Neutrophil (primary cell): ENCODE results near the gene TBC1D5.

Source experiments
- H3K27ac ChIP-seq: fragments of 200-600 bp; sonication (generic); 2 replicates; pipeline ENCODE4 v1.5.1; 2016; ENCODE audit warnings: mild to moderate bottlenecking, moderate library complexity
- H3K27me3 ChIP-seq: fragments of 200-600 bp; sonication (generic); 2 replicates; pipeline ENCODE4 v1.6.0; 2016; ENCODE audit warnings: mild to moderate bottlenecking
- H3K36me3 ChIP-seq: fragments of 200-600 bp; sonication (generic); 2 replicates; pipeline ENCODE4 v1.5.1; 2017
- H3K4me1 ChIP-seq, 2 experiments: fragments of 200-600 bp in 1 of 2; sonication (generic) in 1 of 2; 1 replicate in 1 of 2; 2 replicates in 1 of 2; pipeline versions ENCODE4 v1.5.1 to v1.6.1; 2013 to 2016; ENCODE audit warnings: low read depth in 1 of 2, low read length in 1 of 2, mild to moderate bottlenecking in 1 of 2, moderate library complexity in 1 of 2; ENCODE audit not compliant: control insufficient read depth in 1 of 2, insufficient read depth in 1 of 2
- H3K4me3 ChIP-seq, 2 experiments: fragments of 200-600 bp in 1 of 2; sonication (generic) in 1 of 2; 1 replicate in 1 of 2; 2 replicates in 1 of 2; pipeline ENCODE4 v1.5.1; 2013 to 2016; ENCODE audit warnings: low read depth in 1 of 2, low read length in 1 of 2, mild to moderate bottlenecking in 1 of 2, moderate library complexity in 1 of 2
- H3K9me3 ChIP-seq: fragments of 200-600 bp; sonication (generic); 2 replicates; pipeline ENCODE4 v1.5.1; 2016
- CTCF ChIP-seq: fragments of 200-600 bp; sonication (generic); IDR thresholded peaks from 2 replicates; pipeline ENCODE4 v1.5.1; 2016; ENCODE audit warnings: antibody characterized with exemption

Gene TBC1D5

DNA sequence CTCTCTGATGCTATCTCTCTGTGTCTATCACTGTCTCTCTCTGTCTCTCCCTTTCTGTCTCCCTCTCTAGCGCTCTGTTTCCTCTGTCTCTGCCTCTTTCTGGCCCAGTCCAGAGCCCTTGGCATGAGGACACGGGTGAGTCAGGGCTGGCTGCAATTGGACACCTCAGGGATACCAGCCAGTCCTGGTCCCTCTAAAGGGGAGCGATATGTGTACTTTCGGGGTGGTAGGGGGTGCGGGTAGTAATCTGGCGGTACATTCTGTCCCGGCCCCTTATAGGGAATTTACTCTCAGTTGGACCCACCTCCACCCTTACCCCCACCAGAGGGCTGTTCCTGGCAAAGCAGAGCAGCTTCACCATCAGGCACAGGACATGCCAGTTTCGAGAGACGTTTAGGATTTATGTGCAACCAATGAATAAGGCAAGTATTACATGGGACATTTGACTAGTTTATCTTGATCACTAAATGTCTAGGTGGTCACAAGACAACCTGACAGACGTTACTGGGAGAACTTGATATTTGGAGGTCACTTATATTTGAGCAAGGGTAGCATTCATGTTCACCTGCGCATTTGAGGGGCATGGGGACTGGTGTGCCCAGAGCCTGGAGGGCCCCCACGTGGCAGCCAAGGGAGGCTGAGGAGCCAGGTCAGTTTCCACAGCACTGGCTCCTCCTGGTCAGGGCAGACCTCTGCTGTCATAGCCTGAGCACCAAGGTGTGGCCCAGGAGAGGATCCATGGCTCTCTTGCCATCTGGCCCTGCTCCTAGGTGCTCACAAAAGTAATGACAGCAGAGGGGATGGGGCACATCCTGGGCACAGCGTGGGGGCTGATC, 601.5 kb downstream of the TBC1D5 start:
- H3K27ac ChIP-seq: no peak overlapping the region
- no peak for TF ChIP-seq CTCF
- no peaks in the 10 kb centered on the region for H3K4me1 ChIP-seq
- no peaks in the 10 kb centered on the region for H3K9me3 ChIP-seq
- no peak overlapping the region for H3K4me3 ChIP-seq
- no peaks in the 10 kb centered on the region for H3K36me3 ChIP-seq
- H3K27me3 ChIP-seq: no peaks in the 10 kb centered on the region

- Histone ChIP-seq H3K4me1 (no peaks in the 10 kb centered on the region), H3K4me3 (no peak overlapping the region), H3K27me3 (no peaks in the 10 kb centered on the region), H3K36me3 (no peaks in the 10 kb centered on the region), H3K9me3 (no peaks in the 10 kb centered on the region), H3K27ac (no peak overlapping the region)
- no peak for TF ChIP-seq CTCF
Measured at GRCh38 chr3:17138246-17139039, 604.0 kb downstream of the TBC1D5 start.

DNA sequence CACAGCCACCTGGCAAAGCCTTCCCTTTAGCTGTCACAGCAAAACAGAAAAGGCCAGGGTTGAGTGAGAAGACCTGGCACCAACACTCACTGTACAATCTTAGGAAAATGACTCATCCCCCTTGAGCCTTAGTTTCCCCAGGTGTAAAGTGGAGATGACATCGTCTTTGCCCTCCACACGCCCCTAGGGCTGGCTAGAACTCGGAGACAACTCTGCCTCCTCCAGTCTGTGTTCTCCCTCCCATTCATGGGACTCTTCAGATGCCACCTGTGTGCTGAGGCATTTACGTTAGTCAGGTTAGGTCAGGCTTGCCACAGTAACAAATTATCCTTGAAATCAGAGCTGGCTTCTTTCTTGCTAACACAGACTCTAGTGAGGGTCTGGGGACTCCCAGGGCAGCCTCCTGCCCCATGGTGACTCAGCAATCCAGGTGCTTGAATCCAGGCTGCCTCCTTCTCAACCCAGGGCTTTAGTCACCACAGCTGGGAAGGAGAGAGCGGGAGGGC, 605.1 kb downstream of the TBC1D5 start:
- H3K27me3 ChIP-seq: no peaks in the 10 kb centered on the region
- no peaks in the 10 kb centered on the region for H3K36me3 ChIP-seq
- H3K4me1 ChIP-seq: no peaks in the 10 kb centered on the region
- H3K27ac ChIP-seq: no peak overlapping the region
- no peak overlapping the region for H3K4me3 ChIP-seq
- no peaks in the 10 kb centered on the region for H3K9me3 ChIP-seq
- TF ChIP-seq CTCF: no peak

GRCh38 chr3:17136136-17136721, 606.2 kb downstream of the TBC1D5 start:
- no peak overlapping the region for H3K27ac ChIP-seq
- no peaks in the 10 kb centered on the region for H3K36me3 ChIP-seq
- no peaks in the 10 kb centered on the region for H3K9me3 ChIP-seq
- no peak overlapping the region for H3K4me3 ChIP-seq
- H3K27me3 ChIP-seq: no peaks in the 10 kb centered on the region
- H3K4me1 ChIP-seq: no peaks in the 10 kb centered on the region
- TF ChIP-seq CTCF: no peak

DNA sequence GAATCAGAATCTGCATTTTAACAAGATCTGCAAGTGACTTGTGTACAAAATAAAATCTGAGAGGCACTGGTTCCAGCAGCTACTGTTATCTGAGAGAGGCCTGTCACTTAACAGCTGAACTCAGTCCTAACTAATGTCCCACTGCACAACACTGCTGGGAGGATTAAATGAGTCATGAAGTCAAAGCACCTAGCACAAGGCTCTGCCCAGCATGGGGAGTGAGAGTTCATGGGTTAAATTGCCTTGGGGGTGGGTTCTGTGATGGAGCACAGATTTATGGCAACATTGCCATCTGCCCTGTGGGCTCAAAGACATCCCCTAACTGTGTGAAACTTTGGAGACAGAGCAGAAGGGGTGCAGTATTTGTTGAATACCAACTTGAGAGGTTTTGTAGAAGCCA, 606.7 kb downstream of the TBC1D5 start:
- H3K4me1 ChIP-seq: no peaks in the 10 kb centered on the region
- H3K27me3 ChIP-seq: no peaks in the 10 kb centered on the region
- no peak overlapping the region for H3K27ac ChIP-seq
- no peaks in the 10 kb centered on the region for H3K9me3 ChIP-seq
- no peaks in the 10 kb centered on the region for H3K36me3 ChIP-seq
- TF ChIP-seq CTCF: no peak
- H3K4me3 ChIP-seq: no peak overlapping the region
